HEK293 (cell line): ENCODE measurements around the gene RPL27.

Experiments used
- PATZ1 ChIP-seq: fragments of 450-650 bp; formaldehyde crosslinking; IDR thresholded peaks from 2 replicates; pipeline ENCODE4 v1.5.1; 2016; ENCODE audit warnings: missing biosample characterization, missing genetic modification characterization
- SP2 ChIP-seq: fragments of 450-650 bp; formaldehyde crosslinking; IDR thresholded peaks from 2 replicates; pipeline ENCODE4 v1.5.1; 2016; ENCODE audit warnings: missing biosample characterization, missing genetic modification characterization
- ZNF626 ChIP-seq: fragments of 450-650 bp; sonication (Bioruptor Pico); formaldehyde crosslinking; IDR thresholded peaks from 2 replicates; pipeline ENCODE4 v1.5.1; 2018; ENCODE audit warnings: missing biosample characterization, missing genetic modification characterization, inconsistent platforms

- no peak for TF ChIP-seq ZNF626 (tag by site-specific recombination)
- no peak for TF ChIP-seq PATZ1 (tag by site-specific recombination)
- no peak for TF ChIP-seq SP2
Measured at GRCh38 chr17:42967925-42968324, 30.3 kb upstream of the RPL27 start.
